ENCODE results near the gene SLC5A7.

DNA sequence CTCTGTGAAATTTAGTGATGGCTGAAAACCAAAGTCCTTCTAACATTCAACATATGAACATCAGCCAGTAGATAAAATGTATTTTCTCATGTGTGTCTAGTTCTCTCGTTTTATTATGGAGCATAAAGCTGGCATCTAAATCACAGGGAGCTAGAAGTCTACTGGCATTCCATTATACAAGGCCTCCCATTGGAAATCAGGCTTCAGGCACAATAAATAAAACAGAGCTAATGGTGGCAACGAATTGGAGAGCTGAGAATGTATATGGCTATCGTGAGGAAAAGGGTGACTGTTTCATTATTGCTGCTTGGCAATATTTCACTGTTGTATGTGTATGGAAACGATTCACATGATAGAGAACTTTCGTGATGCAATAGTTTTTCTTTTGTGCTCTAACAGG, 62.4 kb downstream of the SLC5A7 start:
- TF ChIP-seq, protein P1, sequence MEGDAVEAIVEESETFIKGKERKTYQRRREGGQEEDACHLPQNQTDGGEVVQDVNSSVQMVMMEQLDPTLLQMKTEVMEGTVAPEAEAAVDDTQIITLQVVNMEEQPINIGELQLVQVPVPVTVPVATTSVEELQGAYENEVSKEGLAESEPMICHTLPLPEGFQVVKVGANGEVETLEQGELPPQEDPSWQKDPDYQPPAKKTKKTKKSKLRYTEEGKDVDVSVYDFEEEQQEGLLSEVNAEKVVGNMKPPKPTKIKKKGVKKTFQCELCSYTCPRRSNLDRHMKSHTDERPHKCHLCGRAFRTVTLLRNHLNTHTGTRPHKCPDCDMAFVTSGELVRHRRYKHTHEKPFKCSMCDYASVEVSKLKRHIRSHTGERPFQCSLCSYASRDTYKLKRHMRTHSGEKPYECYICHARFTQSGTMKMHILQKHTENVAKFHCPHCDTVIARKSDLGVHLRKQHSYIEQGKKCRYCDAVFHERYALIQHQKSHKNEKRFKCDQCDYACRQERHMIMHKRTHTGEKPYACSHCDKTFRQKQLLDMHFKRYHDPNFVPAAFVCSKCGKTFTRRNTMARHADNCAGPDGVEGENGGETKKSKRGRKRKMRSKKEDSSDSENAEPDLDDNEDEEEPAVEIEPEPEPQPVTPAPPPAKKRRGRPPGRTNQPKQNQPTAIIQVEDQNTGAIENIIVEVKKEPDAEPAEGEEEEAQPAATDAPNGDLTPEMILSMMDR (IDR thresholded peaks at IDR 0.05; ENCODE audit: low read length): no peak
- no peak for TF ChIP-seq EZH2phosphoT487 (IDR thresholded peaks at IDR 0.05; ENCODE audit: low read length)
- no peak for TF ChIP-seq EZH2 (optimal IDR thresholded peaks at IDR 0.05; ENCODE audit: low read depth, low read length)
